Measurements from ENCODE around the gene OR51I2.

- TF ChIP-seq TFAP4 (CRISPR knock-in tag; IDR thresholded peaks at IDR 0.05; ENCODE audit: borderline replicate concordance), result no peak
- no peak for TF ChIP-seq ZFP91 (CRISPR knock-in tag; IDR thresholded peaks at IDR 0.05)
- TF ChIP-seq PHF8 (IDR thresholded peaks at IDR 0.05; ENCODE audit: borderline replicate concordance, low read length), result no peak
- TF ChIP-seq BDP1 (IDR thresholded peaks at IDR 0.05; ENCODE audit: insufficient read depth, insufficient read length), result no peak
- no peak for TF ChIP-seq NONO (IDR thresholded peaks at IDR 0.05; ENCODE audit: low read depth in 2 of 2, low read length in 1 of 2)
- no peak for TF ChIP-seq RBM22 (IDR thresholded peaks at IDR 0.05; ENCODE audit: low read depth, low read length, poor library complexity, severe bottlenecking)
- TF ChIP-seq HDAC2 (IDR thresholded peaks at IDR 0.05), result no peak
Observed at GRCh38 chr11:5473921-5474320, 24.8 kb downstream of the OR51I2 start.
